NCI-H2171 (cell line): ENCODE data around the gene NCOA7.
"Not testable (repeated sequence)": the region's sequence is repeated elsewhere in the genome, so short reads cannot be mapped to it uniquely, and the experiment has no call there.

Source experiments
- DNase-seq: peaks from one replicate; lab custom pipeline; 2025; lab: John Stamatoyannopoulos, UW

Gene NCOA7

GRCh38 chr6:125919618-125920017 is 128.9 kb downstream of the NCOA7 start:
- DNase-seq = no peak

GRCh38 chr6:125922322-125922860 is 131.6 kb downstream of the NCOA7 start:
- DNase-seq = no peak

GRCh38 chr6:125923366-125923877 is 132.7 kb downstream of the NCOA7 start:
- DNase-seq = no peak

GRCh38 chr6:125924169-125924568 is 133.4 kb downstream of the NCOA7 start:
- DNase-seq = no peak

- DNase-seq = no peak
These were observed 134.1 kb downstream of the NCOA7 start for GRCh38 chr6:125924697-125925358.

GRCh38 chr6:125926711-125927110 is 136.0 kb downstream of the NCOA7 start:
- DNase-seq = no peak

- no peak for DNase-seq
These were observed 137.0 kb downstream of the NCOA7 start for GRCh38 chr6:125927761-125928160.

- no peak for DNase-seq
These were observed 140.1 kb downstream of the NCOA7 start for GRCh38 chr6:125930765-125931418.

- no peak for DNase-seq
These were observed 141.1 kb downstream of the NCOA7 start for GRCh38 chr6:125931733-125932450.

GRCh38 chr6:125932451-125932795 is 141.7 kb downstream of the NCOA7 start:
- no peak for DNase-seq

GRCh38 chr6:125935520-125935919 is 144.8 kb downstream of the NCOA7 start:
- DNase-seq = not testable (repeated sequence)

- DNase-seq = no peak
These were observed 148.3 kb downstream of the NCOA7 start for GRCh38 chr6:125939026-125939425.

GRCh38 chr6:125939791-125940190 is 149.0 kb downstream of the NCOA7 start:
- no peak for DNase-seq

- no peak for DNase-seq
These were observed 149.7 kb downstream of the NCOA7 start for GRCh38 chr6:125940247-125941041.

GRCh38 chr6:125942672-125943527 is 152.1 kb downstream of the NCOA7 start:
- DNase-seq = no peak

GRCh38 chr6:125943528-125944433 is 153.0 kb downstream of the NCOA7 start:
- DNase-seq = no peak

- DNase-seq = no peak
These were observed 153.7 kb downstream of the NCOA7 start for GRCh38 chr6:125944434-125944816.

- no peak for DNase-seq
These were observed 154.1 kb downstream of the NCOA7 start for GRCh38 chr6:125944896-125945295.

GRCh38 chr6:125945378-125946141 is 154.8 kb downstream of the NCOA7 start:
- no peak for DNase-seq
